ENCODE data around the gene RANBP3L.
"Not testable (repeated sequence)": the region's sequence is repeated elsewhere in the genome, so short reads cannot be mapped to it uniquely, and the experiment has no call there.

The RANBP3L gene, protein sequence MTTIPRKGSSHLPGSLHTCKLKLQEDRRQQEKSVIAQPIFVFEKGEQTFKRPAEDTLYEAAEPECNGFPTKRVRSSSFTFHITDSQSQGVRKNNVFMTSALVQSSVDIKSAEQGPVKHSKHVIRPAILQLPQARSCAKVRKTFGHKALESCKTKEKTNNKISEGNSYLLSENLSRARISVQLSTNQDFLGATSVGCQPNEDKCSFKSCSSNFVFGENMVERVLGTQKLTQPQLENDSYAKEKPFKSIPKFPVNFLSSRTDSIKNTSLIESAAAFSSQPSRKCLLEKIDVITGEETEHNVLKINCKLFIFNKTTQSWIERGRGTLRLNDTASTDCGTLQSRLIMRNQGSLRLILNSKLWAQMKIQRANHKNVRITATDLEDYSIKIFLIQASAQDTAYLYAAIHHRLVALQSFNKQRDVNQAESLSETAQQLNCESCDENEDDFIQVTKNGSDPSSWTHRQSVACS

DNA sequence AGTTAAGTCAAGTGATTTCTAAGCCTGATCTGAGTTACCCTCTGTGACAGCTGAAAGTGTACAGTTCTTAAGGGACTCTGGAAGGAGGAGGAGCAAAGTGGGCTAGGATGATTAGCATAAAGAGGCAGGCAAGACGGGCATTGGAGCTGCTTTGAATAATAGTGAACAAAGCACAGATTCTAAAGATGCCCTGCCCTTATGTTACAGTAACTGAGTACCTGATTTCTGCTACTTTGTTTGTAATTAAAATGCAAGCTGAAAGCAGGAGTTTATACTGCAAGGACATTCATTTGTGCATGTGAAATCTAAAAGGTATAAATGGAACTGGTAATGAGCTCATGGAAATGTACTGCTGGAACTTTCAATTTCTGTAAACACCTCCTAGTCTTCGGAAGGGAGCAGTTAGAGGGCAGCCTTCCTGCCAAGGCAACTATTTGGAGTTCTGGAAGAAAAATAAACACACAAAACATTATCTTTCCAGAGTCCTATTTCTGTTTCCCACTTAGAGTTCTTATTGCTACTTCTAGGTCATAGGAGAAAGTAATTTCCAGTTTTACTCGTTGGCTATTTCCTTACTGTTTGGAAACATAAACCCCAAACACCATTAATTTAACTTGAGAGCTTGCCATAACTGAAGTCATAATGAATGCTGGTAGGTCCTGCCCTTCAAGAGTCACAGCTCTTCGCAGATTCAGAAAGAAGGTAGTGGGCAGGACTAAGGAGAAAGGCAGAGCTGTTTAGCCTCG lies at the start of gene RANBP3L:
RANBP3L (minus strand) TSS at position 45 of the 746 bp plus-strand sequence. CDS start 486 bp downstream, outside the sequence.
- no peak for DNase-seq (ENCODE audit: low read depth in 2 of 2)

DNA sequence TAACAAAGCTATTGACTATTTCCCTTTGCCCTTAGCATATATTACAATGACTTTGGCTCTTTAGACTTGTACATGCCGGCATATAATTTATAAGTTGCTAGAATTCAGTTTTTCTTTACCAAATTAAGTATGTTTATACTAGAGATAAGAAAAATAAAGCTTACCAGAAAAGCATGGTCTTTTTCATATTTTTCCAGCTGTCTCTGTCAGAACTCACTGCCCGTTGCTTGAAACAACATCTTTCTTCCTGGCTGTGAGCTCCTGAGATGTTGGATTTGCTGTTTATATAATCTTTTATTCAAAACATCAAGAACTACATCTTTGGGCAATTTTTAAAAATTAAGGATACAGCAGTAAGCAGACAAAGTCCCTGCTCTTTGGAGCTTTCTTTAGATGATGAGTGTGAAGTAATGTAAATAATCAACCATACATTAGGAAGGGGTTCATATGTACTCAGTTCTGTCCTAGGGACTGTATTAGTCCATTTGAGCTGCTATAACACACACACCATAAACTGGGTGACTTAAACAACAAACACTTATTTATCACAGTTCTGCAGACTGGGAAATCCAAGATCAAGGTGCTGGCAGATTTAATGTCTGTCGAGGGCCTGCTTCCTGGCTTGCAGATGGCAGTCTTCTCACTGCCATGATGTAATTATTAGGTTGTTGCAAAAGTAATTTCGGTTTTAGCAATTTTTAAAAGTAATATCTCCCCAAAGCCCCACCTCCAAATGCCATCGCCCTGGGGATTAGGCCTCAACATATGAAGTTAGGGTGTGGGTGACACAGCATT lies 45.4 kb upstream of the RANBP3L start:
- no peak for DNase-seq (ENCODE audit: low read depth in 2 of 2)

DNA sequence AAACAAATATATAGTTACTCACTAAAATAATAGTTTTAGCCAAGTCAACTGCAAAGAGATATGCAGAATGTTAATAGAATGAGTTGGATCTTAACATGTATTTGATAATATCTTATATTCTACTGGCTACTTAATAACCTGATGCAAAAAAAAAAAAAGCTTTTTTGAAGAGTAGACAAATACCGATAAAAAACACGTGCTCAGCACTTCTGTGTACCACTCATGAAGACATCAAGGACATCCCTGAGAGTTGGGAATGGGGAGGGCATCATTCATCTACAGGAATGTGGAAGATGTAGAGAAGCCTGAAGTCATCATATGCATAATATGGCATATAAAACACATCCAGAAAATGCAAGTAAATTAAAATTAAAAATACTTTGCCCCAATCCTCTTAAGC lies 43.2 kb upstream of the RANBP3L start:
- no peak for DNase-seq (ENCODE audit: low read depth in 2 of 2)

DNA sequence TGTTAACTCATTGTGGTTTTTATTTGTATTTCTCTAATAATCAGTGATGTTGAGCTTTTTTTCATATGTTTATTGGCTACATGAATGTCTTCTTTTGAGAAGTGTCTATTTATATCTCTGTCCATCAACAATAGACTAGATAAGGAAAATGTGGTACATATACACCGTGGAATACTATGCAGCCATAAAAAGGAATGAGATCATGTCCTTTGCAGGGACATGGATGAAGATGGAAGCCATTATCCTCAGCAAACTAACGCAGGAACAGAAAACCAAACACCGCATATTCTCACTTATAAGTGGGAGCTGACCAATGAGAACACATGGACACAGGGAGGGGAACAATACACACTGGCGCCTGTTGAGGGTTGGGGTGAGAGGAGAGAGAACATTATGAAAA lies 40.0 kb upstream of the RANBP3L start:
- DNase-seq (ENCODE audit: low read depth in 2 of 2): not testable (repeated sequence)

DNA sequence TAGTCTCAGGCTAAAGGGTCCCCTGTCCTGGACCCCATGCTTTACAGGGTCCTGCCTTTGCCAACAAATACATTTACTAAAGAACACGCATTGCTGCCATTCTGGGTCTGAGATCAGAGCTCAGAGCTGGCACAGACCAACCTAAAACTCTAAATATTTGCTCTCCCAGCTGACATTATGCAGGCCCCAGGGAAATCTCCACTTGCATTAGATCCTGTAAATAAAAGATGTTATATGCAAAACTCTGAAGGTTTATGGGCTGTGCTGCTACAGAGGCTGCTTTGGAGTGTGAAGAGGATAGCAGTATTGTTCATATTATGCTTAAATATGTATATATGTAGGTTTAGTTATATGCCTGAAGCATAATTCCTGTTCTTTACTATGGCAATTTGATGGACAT lies 35.9 kb upstream of the RANBP3L start:
- no peak for DNase-seq (ENCODE audit: low read depth in 2 of 2)

DNA sequence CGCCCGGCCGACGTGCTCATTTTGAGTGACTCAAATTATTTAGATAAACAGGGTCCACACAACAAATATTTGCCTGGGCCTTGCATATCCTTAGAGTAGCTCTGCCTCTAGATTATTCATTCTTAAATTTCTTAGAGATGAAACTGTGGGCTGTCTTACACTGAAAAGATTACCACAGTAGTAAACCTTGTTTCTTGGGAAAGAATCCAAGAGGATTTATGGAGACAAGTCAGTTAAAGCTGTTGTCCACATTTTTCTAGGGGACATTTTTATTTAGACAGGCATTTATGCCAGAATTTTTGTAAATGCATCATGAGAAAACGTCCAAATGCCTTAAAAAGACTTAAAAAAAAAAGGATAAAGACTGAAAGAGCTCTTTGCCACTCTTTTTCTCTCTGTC lies 32.6 kb upstream of the RANBP3L start:
- no peak for DNase-seq (ENCODE audit: low read depth in 2 of 2)

DNA sequence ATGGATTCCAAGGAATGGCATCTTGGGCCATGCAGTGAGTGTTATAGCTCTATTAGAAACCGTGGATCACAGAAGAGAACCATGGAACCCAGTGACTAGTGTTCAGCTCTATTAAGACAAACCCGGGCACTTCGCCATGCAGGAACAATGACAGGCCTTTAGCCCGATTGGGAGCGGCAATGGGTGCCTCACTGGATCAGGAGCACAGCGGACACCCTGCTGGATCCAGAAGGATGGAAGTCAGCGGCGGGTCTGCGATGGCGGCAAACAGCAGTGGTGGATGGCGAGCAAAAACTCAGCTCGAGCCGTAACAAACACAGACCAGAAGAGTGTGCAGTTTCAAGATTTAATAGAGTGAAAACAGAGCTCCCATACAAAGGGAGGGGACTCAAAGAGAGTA lies 31.0 kb upstream of the RANBP3L start:
- not testable (repeated sequence) for DNase-seq (ENCODE audit: low read depth in 2 of 2)

DNA sequence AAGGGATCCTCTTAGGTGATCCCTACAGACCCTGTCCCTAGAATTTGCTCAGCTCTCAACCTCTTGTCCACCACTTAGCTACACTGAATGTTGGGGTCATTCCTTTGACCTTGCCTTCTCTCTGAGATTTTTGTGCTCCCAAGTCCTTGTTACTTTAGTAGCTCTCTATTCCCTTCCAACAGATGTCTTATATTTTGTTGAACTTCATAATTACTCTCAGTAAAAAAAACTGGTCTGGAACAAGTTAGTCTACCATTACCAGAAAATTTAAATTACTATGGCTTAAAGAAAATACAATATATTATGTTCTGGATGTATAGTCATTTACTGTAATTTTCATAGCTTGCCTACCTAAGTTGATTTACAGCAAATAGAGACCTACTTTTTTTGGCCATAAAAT lies 23.5 kb upstream of the RANBP3L start:
- no peak for DNase-seq (ENCODE audit: low read depth in 2 of 2)

DNA sequence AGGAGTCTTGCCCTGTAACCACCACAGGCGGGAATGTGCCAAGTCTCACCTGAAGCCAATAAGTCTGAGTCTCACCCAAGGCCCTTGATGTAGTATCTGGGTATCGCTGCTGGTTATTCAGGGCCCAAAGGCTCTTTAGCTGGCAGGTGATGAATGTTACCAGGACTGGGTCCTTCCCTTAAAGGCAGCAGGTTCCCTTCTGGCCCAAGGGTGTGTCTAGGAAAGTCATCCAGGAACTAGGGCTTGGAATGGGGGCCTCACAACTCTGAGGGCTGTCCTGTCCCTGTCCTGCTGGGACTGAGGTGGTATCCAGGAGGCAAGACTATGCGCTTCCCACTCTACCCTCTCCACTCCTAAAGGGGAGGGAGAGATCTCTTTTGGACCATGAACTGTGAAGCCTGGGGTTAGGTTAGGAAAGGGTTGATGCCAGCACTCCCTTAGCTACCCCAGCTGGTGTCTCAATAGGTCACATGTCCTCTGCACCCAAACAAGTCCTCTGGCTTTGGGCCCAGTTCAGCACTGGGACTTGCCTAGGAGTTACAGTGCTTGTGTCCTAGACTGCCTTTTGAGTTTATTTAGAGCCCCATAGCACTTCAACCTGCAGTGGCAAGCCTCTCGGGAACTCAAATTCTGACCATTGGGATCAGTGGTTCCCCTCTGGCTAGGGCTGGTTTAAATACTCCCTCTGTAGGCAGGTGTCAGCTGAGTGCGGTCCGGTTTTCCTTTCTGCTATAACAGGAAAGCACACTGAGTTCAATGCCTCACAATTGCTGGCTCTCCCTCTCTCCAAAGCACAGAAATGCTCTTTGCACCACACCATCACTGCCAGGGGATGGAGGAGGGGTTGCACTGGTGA lies 22.5 kb upstream of the RANBP3L start:
- no peak for DNase-seq (ENCODE audit: low read depth in 2 of 2)

DNA sequence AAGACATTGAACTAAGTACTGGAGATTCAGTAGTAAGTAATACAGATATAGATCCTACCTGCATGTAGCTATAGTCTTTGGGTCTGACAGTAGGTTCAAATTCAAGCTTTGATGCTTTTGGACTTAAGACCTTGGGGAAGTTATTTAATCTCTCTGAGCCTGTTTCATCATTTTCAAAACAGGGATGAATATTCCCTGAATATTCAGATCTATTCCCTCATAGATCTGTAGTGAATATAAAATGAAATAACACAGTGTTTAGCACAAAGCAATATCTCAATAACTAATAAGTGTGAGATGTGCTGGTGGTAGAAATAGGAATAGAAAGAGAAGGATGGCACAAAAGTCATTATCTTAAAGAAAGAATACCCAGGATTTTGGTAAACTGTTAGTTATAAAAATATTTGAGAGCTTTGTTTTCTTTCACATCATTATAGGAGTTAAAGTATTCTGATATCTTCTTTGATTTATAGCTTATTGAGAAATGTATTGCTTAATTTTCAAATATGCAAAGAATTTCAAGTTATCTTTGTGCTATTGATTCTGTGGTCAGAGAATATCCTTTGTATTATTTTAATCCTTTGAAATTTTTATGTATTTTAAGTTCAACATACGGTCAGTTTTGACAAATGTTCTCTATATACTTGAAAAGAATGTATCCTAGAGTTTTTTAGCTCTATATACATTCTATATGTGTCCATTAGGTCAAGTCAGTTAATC lies 11.4 kb upstream of the RANBP3L start:
- DNase-seq (ENCODE audit: low read depth in 2 of 2): no peak

DNA sequence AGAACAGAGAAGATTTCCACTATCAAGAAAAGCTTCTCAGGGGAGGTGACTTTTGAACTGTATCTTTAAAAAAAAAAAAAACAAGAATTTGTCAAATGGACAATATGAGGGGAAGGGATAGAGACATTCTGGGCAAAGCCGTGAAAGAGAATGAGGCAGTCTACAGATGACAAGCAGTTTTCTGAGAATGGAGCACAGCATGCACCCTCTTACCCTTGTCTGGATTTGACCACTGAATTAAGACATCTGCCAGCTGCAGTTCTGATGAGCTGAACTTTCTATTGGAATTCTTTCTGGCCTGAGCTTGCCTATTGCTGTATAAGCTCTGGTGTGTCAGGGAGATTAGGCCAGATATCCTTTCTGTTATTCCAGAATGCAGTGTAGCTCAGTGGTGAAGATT lies 10.3 kb upstream of the RANBP3L start:
- no peak for DNase-seq (ENCODE audit: low read depth in 2 of 2)

DNA sequence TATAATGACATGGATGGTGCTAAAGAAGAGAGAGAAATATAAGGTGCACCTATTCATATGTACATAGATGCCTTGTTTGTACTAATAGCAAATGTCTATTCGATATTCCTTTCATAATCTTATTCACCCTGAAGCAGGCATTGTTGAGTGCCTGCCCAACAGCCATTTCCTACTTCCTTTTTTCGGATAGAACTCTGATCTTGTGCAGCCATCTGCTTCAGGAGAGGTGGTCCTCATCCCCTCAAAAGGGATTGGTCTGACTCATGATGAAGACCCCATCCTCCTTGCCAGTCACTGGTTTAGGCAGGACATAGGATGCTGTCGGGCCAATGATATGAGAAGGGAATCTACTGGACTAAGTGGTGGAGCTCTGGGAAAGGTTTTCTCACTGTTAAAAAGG lies 8.4 kb upstream of the RANBP3L start:
- no peak for DNase-seq (ENCODE audit: low read depth in 2 of 2)

DNA sequence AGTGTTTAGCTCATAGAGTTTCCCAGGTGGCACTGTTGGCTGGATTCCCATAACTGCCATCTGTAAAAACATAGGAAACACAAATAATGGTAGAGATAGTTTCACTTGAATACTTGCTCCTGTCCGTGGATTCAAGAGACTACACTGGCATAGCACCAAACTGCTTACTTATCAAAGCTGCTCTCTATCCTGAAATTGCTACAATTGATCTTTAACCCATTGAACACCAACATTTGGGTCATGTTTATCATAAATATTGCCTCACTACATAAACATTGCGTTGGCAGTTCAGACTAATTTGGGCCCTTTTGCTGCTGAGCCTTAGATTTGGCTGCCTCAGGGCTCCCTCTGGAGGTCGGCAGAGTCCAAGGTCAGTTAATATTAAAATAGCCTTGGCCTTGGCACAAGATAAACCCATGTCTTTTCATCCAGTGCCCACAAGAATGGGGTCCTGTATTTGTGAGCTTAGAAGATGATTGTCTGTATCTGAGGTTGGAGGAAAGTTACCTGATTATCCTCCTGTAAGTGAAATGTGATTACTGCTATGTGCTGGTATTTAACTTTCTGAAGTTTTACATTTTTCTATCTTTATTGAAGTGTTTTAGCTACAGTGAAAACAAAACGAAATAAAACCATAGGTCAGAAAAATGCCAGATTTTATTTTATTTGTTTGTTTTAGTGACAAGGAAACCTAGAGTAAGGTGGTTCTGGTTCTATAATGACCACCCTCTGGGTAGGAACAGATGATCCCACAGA lies 4.0 kb upstream of the RANBP3L start:
- no peak for DNase-seq (ENCODE audit: low read depth in 2 of 2)

DNA sequence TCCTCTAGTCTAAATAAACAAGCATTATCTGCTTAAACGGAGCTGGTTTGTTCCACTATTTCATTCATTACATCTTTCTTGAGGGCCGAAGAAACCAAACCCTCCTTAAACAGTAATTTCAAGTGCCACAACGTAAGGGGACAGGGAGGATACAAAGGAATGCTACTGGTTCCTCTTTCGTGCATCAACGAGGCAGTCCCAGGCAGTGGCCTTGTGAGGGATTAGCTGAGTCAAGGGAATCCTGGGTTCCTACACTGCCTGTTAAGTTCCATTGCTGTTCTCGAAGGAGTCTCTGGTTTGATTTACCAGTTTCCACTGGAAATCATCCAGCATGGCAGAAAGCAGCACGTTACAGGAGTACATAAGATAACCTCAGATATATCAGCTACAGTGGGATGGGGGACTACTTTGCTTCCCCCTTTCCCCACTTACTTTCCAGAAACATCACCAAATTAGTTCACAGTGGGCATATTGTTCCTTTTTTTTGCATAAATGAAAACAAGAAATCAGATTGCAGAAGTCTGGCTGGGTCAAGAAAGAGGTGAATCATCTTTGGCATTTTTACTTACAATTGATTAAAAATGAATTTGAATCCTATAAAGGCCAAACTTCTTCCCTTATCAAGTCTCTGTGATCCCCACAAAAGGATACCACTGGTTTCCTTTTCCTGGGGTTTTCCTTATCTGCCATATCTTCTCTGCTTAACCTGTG lies 2.5 kb upstream of the RANBP3L start:
- no peak for DNase-seq (ENCODE audit: low read depth in 2 of 2)

DNA sequence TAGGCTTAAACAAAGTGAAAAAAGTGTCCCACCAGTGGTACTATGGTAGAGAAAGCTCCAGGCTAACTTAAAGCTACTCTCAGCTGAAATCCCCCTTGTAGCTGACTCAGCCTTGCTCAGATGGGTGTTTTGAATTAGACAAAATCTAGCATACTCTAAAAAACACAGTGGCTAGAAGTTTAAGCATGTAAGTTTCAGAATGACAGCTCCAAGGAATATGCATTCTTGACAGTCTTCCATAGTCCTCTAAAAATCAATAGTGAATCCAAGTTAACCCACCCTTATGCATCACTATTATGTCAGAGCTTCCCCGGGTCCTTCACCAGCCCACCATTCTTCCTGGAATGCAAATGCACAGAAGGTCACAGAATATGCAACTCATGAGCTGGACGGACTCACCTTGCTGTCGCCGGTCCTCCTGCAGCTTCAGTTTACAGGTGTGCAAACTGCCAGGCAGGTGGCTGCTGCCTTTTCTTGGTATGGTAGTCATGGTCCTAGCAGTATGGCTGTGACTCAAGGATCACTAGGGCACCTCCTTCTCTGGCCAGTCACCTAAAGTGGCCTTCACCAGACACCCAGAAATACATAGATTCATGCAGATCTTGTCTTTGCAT lies 668 bp downstream of the RANBP3L start:
- DNase-seq (ENCODE audit: low read depth in 2 of 2): no peak

DNA sequence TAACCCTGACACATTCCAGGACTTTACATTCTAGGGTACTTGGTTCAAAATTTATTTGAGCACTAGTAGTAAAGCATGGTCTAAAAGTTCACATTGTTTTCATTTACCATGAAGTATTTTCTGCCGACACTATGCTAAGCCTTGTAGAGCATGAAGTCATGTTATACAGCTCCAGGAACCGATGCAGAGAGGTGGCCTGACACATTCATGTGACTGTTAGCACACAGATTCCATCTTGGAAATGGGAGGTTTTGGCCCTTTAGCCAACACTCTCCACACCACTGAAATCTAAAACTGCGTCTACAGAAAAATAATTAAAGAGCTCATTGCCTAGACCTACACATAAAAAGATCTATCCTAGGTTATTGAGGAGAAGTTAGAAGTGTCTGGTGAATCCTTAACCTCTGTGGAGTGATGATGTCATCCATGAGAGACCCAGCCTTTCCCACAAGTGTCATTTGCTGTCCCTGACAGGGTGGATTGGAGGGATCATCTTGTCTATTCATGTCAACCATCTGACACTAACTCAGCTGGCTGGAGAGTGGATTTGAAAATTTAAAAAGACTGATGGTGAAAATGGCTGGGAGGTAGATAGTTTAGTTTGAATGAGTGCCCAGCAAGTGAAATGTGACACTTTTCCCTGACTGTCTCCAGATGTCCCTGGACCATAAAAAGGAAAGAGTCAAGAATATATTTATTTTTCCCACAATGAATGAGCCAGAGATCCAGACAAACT lies 1.3 kb downstream of the RANBP3L start:
- DNase-seq (ENCODE audit: low read depth in 2 of 2): no peak

DNA sequence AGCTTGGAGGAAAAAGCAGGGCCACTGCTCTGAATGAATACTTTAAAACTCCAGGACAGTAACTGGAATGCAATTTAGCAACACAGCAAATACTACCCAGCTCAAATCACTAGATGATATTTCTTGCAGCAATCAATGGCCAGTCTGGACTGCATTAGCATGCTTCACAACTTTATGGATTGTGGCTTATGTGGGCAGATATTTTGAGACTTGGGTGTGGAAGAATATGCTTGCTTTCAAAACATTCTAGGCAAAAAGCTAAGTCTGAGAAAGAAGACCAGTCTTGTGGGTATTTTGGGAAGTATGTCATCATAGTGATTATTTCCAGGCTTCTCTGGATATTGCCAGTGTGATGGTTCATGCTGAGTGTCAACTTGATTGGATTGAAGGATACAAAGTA lies 3.1 kb downstream of the RANBP3L start:
- DNase-seq (ENCODE audit: low read depth in 2 of 2): no peak

DNA sequence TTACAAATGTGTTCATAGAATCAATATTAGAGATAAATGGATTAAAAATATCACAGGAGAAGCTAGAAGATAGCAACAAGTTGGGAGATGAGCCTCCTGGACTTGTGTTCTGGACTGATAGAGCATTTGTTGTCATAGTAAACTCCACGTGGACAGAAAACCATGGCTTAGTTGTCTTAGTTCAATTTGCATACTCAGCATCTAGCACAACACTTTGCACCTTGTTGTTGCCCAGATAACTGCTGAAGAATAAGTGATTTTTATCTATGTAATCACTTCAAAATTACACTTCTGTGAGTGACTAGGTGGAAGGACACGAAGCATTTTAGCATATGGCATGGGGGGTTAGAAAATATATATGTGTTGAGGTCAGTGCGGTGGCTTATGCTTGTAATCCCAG lies 4.0 kb downstream of the RANBP3L start:
- no peak for DNase-seq (ENCODE audit: low read depth in 2 of 2)
